Measurements from ENCODE around the gene FKBP1B. TPM values are rescaled to one million over a fixed set of nuclear protein-coding genes. Genes with fewer than 3 reads are reported as not detected.

Gene FKBP1B
- total and polyA plus RNA-seq, 2 donors (not counting 3 experiments of a cell fraction or from before 2014, with no cell fraction given) = 12.9 to 40.2 TPM

DNA sequence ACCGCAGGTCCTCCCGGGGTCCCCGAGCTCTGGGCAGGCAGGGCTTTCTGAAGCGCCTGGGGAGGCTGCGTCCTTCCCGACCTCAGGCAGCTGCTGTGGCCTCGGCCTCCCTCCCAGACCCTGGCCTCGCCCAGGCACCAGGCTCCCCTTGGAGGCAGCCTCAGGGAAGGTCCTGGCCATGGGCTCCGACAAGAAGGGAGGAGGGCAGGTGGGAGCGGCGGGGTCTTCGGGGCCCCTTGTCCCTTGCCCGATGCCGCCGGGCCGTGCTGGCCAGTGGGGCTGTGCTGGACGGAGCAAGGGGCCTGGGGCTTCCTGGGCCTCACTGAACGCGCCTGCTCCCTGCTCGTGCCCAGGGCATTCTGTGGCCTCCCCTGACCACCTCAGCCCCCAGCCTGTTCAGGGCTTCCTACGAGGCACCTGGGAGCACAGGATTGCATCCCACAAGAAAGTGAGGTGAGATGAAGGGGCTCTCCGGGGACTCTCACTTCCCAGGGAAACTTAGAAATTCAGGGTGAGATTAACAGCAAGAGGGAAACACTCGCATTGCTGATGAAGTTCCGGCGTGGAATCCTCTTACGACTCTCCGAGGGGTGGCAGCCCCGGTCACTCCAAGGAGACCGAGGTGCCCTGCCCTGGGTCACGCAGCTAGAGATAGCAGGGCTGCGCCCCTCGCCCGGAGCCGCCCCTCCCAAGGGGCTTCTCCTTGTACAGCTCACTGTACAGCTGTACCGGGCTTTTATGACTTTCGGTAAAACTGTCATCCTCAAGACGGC is 38.9 kb upstream of the FKBP1B start:
- peak overlapping the region; percentile 68 for H3K4me2 ChIP-seq (ENCODE audit: insufficient read depth, low read length)
- H2AFZ ChIP-seq (ENCODE audit: low read depth, low read length) = peak overlapping the region; percentile 88
- no peaks in the 10 kb centered on the region for H3K9me1 ChIP-seq (replicated peaks; ENCODE audit: control insufficient read depth, extremely low read depth, insufficient read depth, low read length)
- ChIA-PET CTCF (interaction anchor here (0.6 to 1.4 kb wide), 6 partner anchors 13 to 186 kb away, joined by 3 to 6 read pairs (median 3); partner anchors contain the start of genes ATAD2B and WDCP), POLR2A (interaction anchor here (0.6 kb wide), 1 partner anchor 32 kb away, joined by 3 read pairs; no protein-coding TSS in a partner anchor)
- intact Hi-C loops (cut with micrococcal nuclease) (no loop called here), dilution Hi-C loops (cut with MboI; ENCODE audit: extremely low pct_ligation_motif_present, low sequenced_read_pairs) (no loop called here)
- no peaks in the 10 kb centered on the region for H3K9me3 ChIP-seq (replicated peaks; ENCODE audit: control insufficient read depth, insufficient read depth, low read length)
- BruUV-seq (replicated peaks) = no TSS peak
- TF ChIP-seq EZH2 (IDR thresholded peaks at IDR 0.05; ENCODE audit: borderline replicate concordance, low read depth, low read length, severe bottlenecking) = no peak
- TF ChIP-seq, protein P1, sequence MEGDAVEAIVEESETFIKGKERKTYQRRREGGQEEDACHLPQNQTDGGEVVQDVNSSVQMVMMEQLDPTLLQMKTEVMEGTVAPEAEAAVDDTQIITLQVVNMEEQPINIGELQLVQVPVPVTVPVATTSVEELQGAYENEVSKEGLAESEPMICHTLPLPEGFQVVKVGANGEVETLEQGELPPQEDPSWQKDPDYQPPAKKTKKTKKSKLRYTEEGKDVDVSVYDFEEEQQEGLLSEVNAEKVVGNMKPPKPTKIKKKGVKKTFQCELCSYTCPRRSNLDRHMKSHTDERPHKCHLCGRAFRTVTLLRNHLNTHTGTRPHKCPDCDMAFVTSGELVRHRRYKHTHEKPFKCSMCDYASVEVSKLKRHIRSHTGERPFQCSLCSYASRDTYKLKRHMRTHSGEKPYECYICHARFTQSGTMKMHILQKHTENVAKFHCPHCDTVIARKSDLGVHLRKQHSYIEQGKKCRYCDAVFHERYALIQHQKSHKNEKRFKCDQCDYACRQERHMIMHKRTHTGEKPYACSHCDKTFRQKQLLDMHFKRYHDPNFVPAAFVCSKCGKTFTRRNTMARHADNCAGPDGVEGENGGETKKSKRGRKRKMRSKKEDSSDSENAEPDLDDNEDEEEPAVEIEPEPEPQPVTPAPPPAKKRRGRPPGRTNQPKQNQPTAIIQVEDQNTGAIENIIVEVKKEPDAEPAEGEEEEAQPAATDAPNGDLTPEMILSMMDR (IDR thresholded peaks at IDR 0.05; ENCODE audit: extremely low read depth in 1 of 2, insufficient read depth in 1 of 2, low read depth in 1 of 2, low read length in 2 of 2) = no peak
- TF ChIP-seq POLR2A (IDR thresholded peaks at IDR 0.05; ENCODE audit: low read depth, low read length) = no peak
- TF ChIP-seq JUN (IDR thresholded peaks at IDR 0.05; ENCODE audit: borderline replicate concordance, insufficient read depth, insufficient read length, low read depth) = no peak
- TF ChIP-seq GATA2 (IDR thresholded peaks at IDR 0.05; ENCODE audit: insufficient read depth, insufficient read length, low read depth, low read length) = no peak
- TF ChIP-seq FOS (IDR thresholded peaks at IDR 0.05; ENCODE audit: borderline replicate concordance, insufficient read depth, low read length) = no peak
- TF ChIP-seq MYC (IDR thresholded peaks at IDR 0.05; ENCODE audit: low read depth, low read length) = no peak
- TF ChIP-seq POLR2AphosphoS5 (IDR thresholded peaks at IDR 0.05; ENCODE audit: insufficient read depth, low read depth, low read length) = no peak
- TF ChIP-seq, protein P2, sequence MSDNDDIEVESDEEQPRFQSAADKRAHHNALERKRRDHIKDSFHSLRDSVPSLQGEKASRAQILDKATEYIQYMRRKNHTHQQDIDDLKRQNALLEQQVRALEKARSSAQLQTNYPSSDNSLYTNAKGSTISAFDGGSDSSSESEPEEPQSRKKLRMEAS (IDR thresholded peaks at IDR 0.05; ENCODE audit: insufficient read depth, insufficient read length) = no peak
- no peaks in the 10 kb centered on the region for H3K36me3 ChIP-seq (ENCODE audit: control insufficient read depth in 2 of 2, extremely low read depth in 1 of 2, insufficient read depth in 2 of 2, low read length in 2 of 2)
- H3K4me1 ChIP-seq (ENCODE audit: control insufficient read depth, extremely low read depth, insufficient read depth, low read length) = peaks cover 16% of the 10 kb centered on the region
- H3K27me3 ChIP-seq (ENCODE audit: control insufficient read depth in 2 of 2, insufficient read depth in 2 of 2, low read length in 2 of 2) = no peaks in the 10 kb centered on the region
- no peaks in the 10 kb centered on the region for H3K79me2 ChIP-seq (ENCODE audit: control insufficient read depth, insufficient read depth, low read length)
- DNase-seq (ENCODE audit: low read depth, low spot score) (no peak), FAIRE-seq (no peak)
- H3K4me3 ChIP-seq (replicated peaks in 1 of 3; ENCODE audit: insufficient read depth in 1 of 3, low read depth in 1 of 3, low read length in 3 of 3) = peak overlapping the region in 2 of 3 experiments; percentile 40 to 50
- H3K27ac ChIP-seq (ENCODE audit: insufficient read depth, low read depth, low read length) = no peak overlapping the region
- H3K9ac ChIP-seq (replicated peaks; ENCODE audit: extremely low read depth, insufficient read depth, low read length) = peak overlapping the region; percentile 56
- no peaks in the 10 kb centered on the region for H4K20me1 ChIP-seq (replicated peaks; ENCODE audit: control insufficient read depth, extremely low read depth, insufficient read depth, low read length)
